ENCODE results near the gene NOL6.
"Not testable (repeated sequence)": the region's sequence is repeated elsewhere in the genome, so short reads cannot be mapped to it uniquely, and the experiment has no call there.

GRCh38 chr9:33454661-33455026, 19.1 kb downstream of the NOL6 start:
- TF ChIP-seq CTCF (conservative IDR thresholded peaks at IDR 0.05; ENCODE audit: low read depth in 2 of 2); JUNB (IDR thresholded peaks at IDR 0.05; ENCODE audit: unreplicated experiment); EZH2phosphoT487 (IDR thresholded peaks at IDR 0.05; ENCODE audit: unreplicated experiment); CREB1 (CRISPR knock-in tag; IDR thresholded peaks at IDR 0.05; ENCODE audit: low read depth); EZH2 (IDR thresholded peaks at IDR 0.05; ENCODE audit: low read depth, unreplicated experiment); ZNF114 (CRISPR knock-in tag; IDR thresholded peaks at IDR 0.05); POLR2AphosphoS5 (IDR thresholded peaks at IDR 0.05; ENCODE audit: low read depth); ZNF462 (CRISPR knock-in tag; IDR thresholded peaks at IDR 0.05); REST (IDR thresholded peaks at IDR 0.05; ENCODE audit: unreplicated experiment): not testable (repeated sequence)

Data from GM23338 (cell line).